Loucy (cell line): ENCODE data around the gene FOXRED1.

Source experiments
- EZH2phosphoT487 ChIP-seq: fragments of 200-600 bp; IDR thresholded peaks from 2 replicates; pipeline ENCODE4 v1.6.1; 2018; ENCODE audit warnings: antibody characterized with exemption, mild to moderate bottlenecking, moderate library complexity, borderline replicate concordance
- TF ChIP-seq, protein P1 (sequence below): fragments of 200-600 bp; sonication (generic); conservative IDR thresholded peaks from 2 replicates; pipeline ENCODE4 v1.5.1; 2014; ENCODE audit warnings: mild to moderate bottlenecking, antibody characterized with exemption, low read length

DNA sequence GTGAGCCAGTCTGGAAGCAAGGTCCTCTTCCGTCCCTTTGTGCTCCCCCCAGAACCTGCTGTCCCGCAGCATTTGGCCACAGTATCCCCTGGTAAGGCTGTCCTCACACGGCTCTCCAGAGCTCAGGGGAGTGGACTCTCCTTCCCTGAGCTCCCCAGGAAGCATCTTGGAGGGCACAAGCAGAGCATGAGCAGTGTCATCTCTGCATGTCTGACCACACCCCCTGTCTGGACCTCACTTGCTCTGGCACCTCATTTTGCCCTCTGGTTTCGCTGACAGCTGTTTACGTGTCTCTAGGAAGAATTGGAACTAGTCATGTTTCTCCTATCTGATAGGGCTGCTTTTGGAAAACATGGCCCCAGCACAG lies 50.4 kb downstream of the FOXRED1 start:
- TF ChIP-seq, protein P1, sequence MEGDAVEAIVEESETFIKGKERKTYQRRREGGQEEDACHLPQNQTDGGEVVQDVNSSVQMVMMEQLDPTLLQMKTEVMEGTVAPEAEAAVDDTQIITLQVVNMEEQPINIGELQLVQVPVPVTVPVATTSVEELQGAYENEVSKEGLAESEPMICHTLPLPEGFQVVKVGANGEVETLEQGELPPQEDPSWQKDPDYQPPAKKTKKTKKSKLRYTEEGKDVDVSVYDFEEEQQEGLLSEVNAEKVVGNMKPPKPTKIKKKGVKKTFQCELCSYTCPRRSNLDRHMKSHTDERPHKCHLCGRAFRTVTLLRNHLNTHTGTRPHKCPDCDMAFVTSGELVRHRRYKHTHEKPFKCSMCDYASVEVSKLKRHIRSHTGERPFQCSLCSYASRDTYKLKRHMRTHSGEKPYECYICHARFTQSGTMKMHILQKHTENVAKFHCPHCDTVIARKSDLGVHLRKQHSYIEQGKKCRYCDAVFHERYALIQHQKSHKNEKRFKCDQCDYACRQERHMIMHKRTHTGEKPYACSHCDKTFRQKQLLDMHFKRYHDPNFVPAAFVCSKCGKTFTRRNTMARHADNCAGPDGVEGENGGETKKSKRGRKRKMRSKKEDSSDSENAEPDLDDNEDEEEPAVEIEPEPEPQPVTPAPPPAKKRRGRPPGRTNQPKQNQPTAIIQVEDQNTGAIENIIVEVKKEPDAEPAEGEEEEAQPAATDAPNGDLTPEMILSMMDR: no peak
- no peak for TF ChIP-seq EZH2phosphoT487
